GM21737 (cell line): ENCODE results near the gene BCL3.
A peak's percentile ranks its signal among the peaks of the same experiment; 100 is the strongest.
"Not testable (repeated sequence)": the region's sequence is repeated elsewhere in the genome, so short reads cannot be mapped to it uniquely, and the experiment has no call there.

ENCODE experiments used
- ATAC-seq: cut with Tn5 transposase; IDR thresholded peaks from one replicate; pipeline ENCODE4 v1.9.1; 2021; ENCODE audit warnings: mild to moderate bottlenecking, moderate library complexity; ENCODE audit not compliant: unreplicated experiment

The BCL3 gene

GRCh38 chr19:44720945-44721344 is 27.6 kb upstream of the BCL3 start:
- ATAC-seq: no peak

GRCh38 chr19:44721369-44721768 is 27.1 kb upstream of the BCL3 start:
- ATAC-seq: not testable (repeated sequence)

- ATAC-seq: no peak
Observed at GRCh38 chr19:44722131-44723121, 26.1 kb upstream of the BCL3 start.

DNA sequence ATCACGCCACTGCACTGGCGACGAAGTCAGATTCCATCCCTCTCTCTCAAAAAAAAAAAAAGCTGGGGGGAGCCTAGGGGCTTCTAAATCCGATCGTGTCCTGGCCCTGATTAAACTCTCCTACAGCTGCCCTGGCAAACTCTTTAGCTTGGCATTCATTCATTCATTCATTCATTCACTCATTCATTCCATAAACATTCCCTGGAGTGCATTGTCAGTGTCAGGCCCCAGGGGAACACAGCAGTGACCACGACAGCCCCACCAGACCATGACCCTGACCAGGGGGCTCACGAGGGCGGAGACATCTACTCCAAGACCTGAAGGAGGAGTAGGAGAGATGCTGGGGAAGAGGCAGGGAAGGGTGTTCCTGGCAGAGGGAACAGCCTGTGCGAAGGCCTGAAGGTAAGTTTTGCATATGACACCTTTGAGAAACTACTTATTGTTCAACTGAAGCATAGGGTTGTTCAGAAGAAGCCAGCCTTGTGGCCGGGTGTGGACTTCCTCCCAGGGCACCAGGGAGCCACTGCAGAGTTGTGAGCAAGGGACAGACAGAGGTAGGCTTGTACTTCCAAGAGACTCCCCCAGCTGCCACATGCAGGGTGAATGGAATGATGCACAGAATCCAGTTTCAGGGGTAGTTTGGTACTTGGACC is 25.1 kb upstream of the BCL3 start:
- ATAC-seq: peak; percentile 14

GRCh38 chr19:44723952-44724319 is 24.6 kb upstream of the BCL3 start:
- peak; percentile 48 for ATAC-seq

GRCh38 chr19:44725251-44725650 is 23.3 kb upstream of the BCL3 start:
- no peak for ATAC-seq

GRCh38 chr19:44725684-44726083 is 22.8 kb upstream of the BCL3 start:
- no peak for ATAC-seq

GRCh38 chr19:44726465-44726864 is 22.0 kb upstream of the BCL3 start:
- no peak for ATAC-seq

- ATAC-seq: no peak
Observed at GRCh38 chr19:44728178-44728577, 20.3 kb upstream of the BCL3 start.

DNA sequence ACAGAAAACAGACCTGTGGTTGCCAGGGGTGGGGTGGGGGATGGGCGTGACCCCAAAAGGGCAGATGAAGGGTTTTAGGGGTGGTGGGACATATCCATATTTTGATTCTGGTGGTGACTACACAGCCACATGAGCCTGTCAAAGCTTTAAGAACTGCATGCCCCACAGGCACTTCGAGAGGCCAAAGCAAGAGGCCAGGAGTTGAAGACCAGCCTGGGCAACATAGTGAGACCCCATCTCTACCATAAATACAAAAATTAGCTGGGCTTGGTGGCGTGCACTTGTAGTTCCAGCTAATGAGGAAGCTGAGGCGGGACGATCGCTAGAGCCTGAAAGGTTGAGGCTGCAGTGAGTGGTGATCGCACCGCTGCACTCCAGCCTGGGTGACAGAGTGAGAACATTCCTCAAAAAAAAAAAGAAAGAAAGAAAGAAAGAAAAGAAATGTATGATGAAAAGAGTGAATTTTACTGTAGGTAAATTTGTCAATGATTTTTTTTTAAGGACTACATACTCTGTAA is 18.9 kb upstream of the BCL3 start:
- no peak for ATAC-seq

- no peak for ATAC-seq
Observed at GRCh38 chr19:44731081-44731480, 17.4 kb upstream of the BCL3 start.

DNA sequence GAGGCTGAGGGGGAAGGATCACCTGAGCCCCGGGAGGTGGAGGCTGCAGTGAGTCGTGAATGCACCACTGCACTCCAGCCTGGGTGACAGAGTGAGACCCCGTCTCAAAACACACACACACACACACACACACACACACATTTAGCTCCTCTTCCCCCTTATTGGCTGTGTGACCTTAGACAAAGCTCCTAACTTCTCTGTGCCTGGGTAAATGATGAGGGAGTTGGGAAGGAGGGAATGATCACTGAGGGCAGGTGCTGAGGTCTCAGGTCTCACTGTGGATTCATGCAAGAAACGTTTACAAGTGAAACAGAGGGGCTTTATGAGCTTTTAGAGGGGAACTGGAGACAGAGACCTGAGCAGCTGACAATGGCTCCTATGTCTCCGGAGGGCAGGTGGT is 16.9 kb upstream of the BCL3 start:
- no peak for ATAC-seq

GRCh38 chr19:44732235-44733014 is 16.1 kb upstream of the BCL3 start:
- ATAC-seq: no peak

DNA sequence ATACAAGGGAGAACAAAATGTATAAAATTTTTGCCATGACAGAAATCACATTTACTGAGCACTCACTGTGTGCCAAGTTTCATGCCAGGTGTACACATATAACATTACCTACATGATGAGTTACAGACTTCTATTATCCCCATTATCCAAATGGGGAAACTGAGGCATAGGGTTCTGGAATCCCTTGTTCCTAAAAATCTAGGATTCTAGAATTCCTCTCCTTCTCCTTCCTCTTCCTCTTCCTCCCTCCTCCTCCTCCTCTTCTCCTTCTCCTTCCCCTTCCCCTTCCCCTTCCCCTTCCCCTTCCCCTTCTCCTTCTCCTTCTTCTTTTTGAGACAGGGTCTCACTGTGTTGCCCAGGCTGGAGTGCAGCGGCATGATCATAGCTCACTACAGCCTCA is 14.2 kb upstream of the BCL3 start:
- no peak for ATAC-seq

GRCh38 chr19:44735011-44735410 is 13.5 kb upstream of the BCL3 start:
- ATAC-seq: no peak

DNA sequence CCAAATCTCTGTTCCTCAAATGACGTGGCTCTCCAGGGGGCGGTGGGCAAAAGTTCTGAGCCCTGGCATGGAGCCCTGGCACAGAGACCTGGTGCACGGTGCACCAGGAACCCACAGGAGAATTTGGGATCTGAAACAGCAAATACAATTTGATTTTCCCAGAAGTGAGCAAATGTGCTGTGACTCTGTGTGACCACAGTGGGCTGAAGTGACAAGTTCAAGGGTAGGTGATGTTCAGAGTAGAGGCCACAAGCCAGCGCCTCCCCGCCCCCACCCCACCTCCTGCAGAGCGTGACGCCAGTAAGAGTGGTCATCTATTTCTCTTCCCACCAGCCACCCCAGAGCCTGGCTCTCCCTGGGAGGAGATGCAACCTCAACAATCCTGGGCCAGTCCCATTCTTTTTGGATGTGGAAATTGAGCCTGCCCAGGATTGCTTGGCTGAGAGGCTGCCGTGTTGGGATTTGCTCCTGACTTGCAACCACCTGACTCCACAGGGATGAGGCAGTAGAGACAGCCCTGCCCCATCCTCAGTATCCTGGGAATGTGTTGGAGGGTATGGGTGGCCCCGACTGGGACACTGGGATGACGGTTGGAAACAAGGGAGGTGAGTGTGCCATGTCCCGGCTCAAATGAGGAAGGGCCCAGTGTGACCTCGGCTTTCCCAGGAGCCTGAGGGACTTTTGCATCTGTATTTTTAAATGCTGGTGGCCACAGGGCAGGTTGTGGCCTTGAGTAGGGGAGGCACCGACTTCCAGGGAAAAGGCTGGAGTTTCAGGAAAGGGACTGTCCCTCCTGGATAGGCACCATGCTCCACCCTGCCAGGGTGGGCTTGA is 11.1 kb upstream of the BCL3 start:
- ATAC-seq: no peak

- no peak for ATAC-seq
Observed at GRCh38 chr19:44738136-44738535, 10.4 kb upstream of the BCL3 start.

- no peak for ATAC-seq
Observed at GRCh38 chr19:44738603-44739558, 9.6 kb upstream of the BCL3 start.

- ATAC-seq: no peak
Observed at GRCh38 chr19:44740351-44740824, 8.1 kb upstream of the BCL3 start.
